Placental pericyte (primary cell): ENCODE measurements around the gene METTL15. TPM values are rescaled to one million over a fixed set of nuclear protein-coding genes. Genes with fewer than 3 reads are reported as not detected.

Experiments used
- small RNA-seq: library from RNA; depleted of rRNA; stranded (forward); fragments of <200 nt; gene quantifications from one replicate; pipeline ENCODE3, GENCODE V24; 2012; ENCODE audit warnings: low replicate concordance
- total RNA-seq: library from RNA; depleted of rRNA; stranded (reverse); fragments of >200 nt; gene quantifications from 2 replicates; pipeline ENCODE4 v1.2.3, GENCODE V29; 2012

METTL15 gene, protein sequence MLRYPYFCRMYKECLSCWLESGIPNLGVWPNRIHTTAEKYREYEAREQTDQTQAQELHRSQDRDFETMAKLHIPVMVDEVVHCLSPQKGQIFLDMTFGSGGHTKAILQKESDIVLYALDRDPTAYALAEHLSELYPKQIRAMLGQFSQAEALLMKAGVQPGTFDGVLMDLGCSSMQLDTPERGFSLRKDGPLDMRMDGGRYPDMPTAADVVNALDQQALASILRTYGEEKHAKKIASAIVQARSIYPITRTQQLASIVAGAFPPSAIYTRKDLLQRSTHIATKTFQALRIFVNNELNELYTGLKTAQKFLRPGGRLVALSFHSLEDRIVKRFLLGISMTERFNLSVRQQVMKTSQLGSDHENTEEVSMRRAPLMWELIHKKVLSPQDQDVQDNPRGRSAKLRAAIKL
- 14.2 and 20.3 TPM in 2 replicates for total RNA-seq

GRCh38 chr11:28107750-28108618 lies at the start of gene METTL15, which contains the start of gene KIF18A:
METTL15 (plus strand) TSS chr11:28108388; CDS start chr11:28113335, 4,947 bp downstream.
KIF18A (minus strand) TSS chr11:28108156; CDS start chr11:28097947, 10,209 bp downstream.

Small RNA genes lying within 50 kb of the gene (small RNA-seq; reads per million reads assigned to genes)
- gene AC023206.1: not detected

Other genes with a start within 250 kb of the METTL15 start
- gene KIF18A, start 232 bp upstream of the METTL15 start, total RNA-seq: 5.9 and 39.4 TPM in 2 replicates